Ascending aorta (tissue), 2 donors: ENCODE results near the gene FAM81A. TPM values are rescaled to one million over a fixed set of nuclear protein-coding genes. Genes with fewer than 3 reads are reported as not detected.

Experiments
- DNase-seq, 2 donors: peaks; one replicate each; pipeline ENCODE4 v3.0.0-alpha.2; 2019; ENCODE audit warnings: low spot score in 2 of 2
- H3K27ac ChIP-seq, 2 donors: fragments of 200-600 bp; sonication (generic); one replicate each; pipeline ENCODE4 v1.5.1; 2016 to 2017; ENCODE audit warnings: mild to moderate bottlenecking in 1 of 2
- H3K27me3 ChIP-seq: fragments of 200-600 bp; sonication (generic); one replicate; pipeline ENCODE4 v1.5.1; 2017
- H3K36me3 ChIP-seq, 2 donors: fragments of 200-600 bp; sonication (generic); one replicate each; pipeline ENCODE4 v1.5.1; 2016
- H3K4me1 ChIP-seq, 2 donors: fragments of 200-600 bp; sonication (generic); one replicate each; pipeline ENCODE4 v1.5.1; 2016 to 2017; ENCODE audit warnings: mild to moderate bottlenecking in 1 of 2
- H3K4me3 ChIP-seq, 2 donors: fragments of 200-600 bp; sonication (generic); one replicate each; pipeline ENCODE4 v1.5.1; 2016 to 2017; ENCODE audit warnings: mild to moderate bottlenecking in 1 of 2
- H3K9me3 ChIP-seq, 2 donors: fragments of 200-600 bp; sonication (generic); one replicate each; pipeline ENCODE4 v1.5.1; 2016
- intact Hi-C: fragments of 100-400 bp; cut with DNase I; formaldehyde crosslinking; loops from one replicate; pipeline ENCODE4 v1.15.1; 2023
- total RNA-seq: library from RNA; depleted of rRNA; stranded (reverse); fragments of >200 nt; gene quantifications from one replicate; pipeline ENCODE4 v1.1.0, GENCODE V29; 2016
- TF ChIP-seq, protein P1 (sequence below), 3 experiments: fragments of 200-600 bp in 2 of 3; fragments of 450-650 bp in 1 of 3; sonication (generic) in 2 of 3; IDR thresholded peaks; one replicate each; pipeline ENCODE4 v1.5.1; 2016 to 2019; ENCODE audit warnings: antibody characterized with exemption in 3 of 3, mild to moderate bottlenecking in 1 of 3, moderate library complexity in 1 of 3

FAM81A gene
- total RNA-seq, 1 donor from 2014 or later, result not detected

DNA sequence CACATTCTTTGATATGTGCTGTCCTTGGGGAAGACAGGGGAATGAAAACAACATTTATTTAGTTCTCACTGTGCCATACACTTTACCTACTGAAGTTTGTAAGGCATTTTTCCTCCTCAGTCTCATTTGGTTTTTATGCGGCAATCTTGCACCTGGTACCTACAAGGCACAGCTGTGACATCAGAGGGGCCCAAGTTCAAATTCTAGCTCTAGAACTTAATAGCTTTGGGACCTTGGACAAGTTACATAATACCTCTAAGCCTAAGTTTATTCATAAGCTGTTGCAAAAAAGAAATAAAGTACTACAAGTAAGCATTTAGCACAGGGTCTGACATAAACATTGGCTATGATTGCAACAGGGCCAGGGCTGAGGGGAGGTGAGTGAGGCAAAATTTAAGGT is 5.6 kb upstream of the FAM81A start:
- no peaks in the 10 kb centered on the region for H3K36me3 ChIP-seq
- H3K4me1 ChIP-seq, result peaks cover 0 to 7% of the 10 kb centered on the region in 2 donors
- TF ChIP-seq, protein P1, sequence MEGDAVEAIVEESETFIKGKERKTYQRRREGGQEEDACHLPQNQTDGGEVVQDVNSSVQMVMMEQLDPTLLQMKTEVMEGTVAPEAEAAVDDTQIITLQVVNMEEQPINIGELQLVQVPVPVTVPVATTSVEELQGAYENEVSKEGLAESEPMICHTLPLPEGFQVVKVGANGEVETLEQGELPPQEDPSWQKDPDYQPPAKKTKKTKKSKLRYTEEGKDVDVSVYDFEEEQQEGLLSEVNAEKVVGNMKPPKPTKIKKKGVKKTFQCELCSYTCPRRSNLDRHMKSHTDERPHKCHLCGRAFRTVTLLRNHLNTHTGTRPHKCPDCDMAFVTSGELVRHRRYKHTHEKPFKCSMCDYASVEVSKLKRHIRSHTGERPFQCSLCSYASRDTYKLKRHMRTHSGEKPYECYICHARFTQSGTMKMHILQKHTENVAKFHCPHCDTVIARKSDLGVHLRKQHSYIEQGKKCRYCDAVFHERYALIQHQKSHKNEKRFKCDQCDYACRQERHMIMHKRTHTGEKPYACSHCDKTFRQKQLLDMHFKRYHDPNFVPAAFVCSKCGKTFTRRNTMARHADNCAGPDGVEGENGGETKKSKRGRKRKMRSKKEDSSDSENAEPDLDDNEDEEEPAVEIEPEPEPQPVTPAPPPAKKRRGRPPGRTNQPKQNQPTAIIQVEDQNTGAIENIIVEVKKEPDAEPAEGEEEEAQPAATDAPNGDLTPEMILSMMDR (IDR thresholded peaks at IDR 0.05), result no peak
- intact Hi-C loops, result no loop called here
- peaks cover 0 to 6% of the 10 kb centered on the region in 2 donors for H3K9me3 ChIP-seq
- DNase-seq, result no peak
- H3K4me3 ChIP-seq, result no peak overlapping the region
- H3K27me3 ChIP-seq, result no peaks in the 10 kb centered on the region
- H3K27ac ChIP-seq, result no peak overlapping the region

DNA sequence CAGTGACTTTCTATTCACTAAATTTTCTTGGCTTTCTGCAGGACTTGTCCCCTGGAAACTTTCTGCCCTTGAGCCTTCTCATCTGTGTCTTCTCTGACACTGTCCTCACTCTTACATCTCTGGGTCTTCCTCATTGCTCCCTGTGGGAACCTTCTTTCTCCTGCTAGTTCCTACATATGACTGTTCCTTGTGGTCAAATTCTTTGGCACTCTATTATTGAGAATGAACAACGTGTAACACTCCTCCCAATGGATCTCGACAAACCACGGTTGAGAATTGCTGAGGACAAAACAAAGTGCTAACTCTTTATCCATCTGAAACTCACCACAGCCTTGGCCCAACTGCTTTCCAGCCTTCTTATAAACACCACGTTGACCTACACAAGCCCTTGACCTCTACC is 3.5 kb upstream of the FAM81A start:
- intact Hi-C loops, result no loop called here
- no peaks in the 10 kb centered on the region for H3K9me3 ChIP-seq

DNA sequence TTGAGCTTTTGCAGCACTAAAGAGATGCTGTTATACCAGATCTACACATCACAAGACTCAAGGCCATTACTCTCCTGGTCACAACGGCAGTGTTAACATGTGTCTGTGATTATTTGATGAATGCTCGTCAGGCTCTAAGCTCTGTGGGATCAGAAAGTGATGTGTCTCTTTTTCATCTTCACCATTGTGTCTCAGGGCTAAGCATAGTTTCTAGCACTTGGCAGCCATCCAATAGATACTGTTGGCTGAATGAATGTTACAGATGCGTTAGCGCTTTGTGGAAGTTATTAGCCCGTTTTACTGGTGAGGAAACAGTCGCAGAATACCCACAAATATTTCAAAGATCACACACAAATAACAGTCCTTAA is 1.2 kb upstream of the FAM81A start:
- Histone ChIP-seq H3K27me3 (no peaks in the 10 kb centered on the region), H3K4me1 (peaks cover 0 to 12% of the 10 kb centered on the region in 2 donors), H3K9me3 (no peaks in the 10 kb centered on the region), H3K27ac (no peak overlapping the region), H3K36me3 (no peaks in the 10 kb centered on the region), H3K4me3 (peak overlapping the region; percentile 53 to 68)
- TF ChIP-seq, protein P1 (IDR thresholded peaks at IDR 0.05), result no peak
- intact Hi-C loops, result loop anchor here (2.0 to 5.0 kb wide), 3 partner anchors 144 to 449 kb away; partner anchors contain the start of gene RNF111
- no peak for DNase-seq

More for the DNA sequence above, 3.5 kb upstream of the FAM81A start:
- Histone ChIP-seq H3K36me3 (no peaks in the 10 kb centered on the region), H3K4me3 (no peak overlapping the region), H3K27ac (no peak overlapping the region), H3K4me1 (peaks cover 0 to 12% of the 10 kb centered on the region in 2 donors), H3K27me3 (no peaks in the 10 kb centered on the region)
- TF ChIP-seq, protein P1 (IDR thresholded peaks at IDR 0.05), result no peak
- DNase-seq, result no peak

DNA sequence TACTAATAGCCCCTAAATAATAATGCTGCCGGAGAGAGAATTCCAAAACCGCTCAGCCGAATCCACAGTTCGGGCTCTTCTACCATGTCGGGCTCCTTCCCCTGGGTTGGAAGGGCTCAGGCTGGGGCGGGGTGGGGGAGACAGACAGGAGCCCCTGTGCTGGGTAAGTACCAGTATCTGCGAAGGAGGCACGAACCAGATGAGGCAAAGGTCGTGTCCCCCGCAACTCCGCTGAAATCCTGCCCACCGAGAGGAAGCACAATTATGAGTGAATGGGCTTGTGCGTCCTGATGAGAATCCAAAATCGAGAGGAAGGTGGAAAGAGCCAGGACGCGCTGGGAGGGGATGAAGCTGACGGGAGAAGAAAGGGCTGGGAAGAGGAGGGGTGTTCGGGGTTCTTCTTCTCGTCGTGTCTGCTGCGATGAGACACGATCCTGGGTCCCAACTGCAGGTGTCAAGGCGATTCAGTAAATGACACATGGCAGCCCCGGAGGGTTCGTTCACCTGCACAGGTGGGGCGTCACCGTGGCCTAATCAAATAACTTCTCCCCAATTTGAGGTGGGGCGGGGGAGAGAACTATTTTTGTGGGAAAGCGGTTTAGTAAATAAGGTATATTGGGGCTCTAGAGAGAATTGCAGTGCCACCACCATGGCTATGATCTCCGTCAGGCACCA is 707 bp upstream of the FAM81A start:
- Histone ChIP-seq H3K27ac (peak overlapping the region in 1 of 2 donors; percentile 15), H3K4me3 (peak overlapping the region; percentile 53 to 68), H3K27me3 (no peaks in the 10 kb centered on the region), H3K36me3 (no peaks in the 10 kb centered on the region), H3K9me3 (no peaks in the 10 kb centered on the region), H3K4me1 (peaks cover 0 to 12% of the 10 kb centered on the region in 2 donors)
- TF ChIP-seq, protein P1 (IDR thresholded peaks at IDR 0.05), result no peak
- intact Hi-C loops, result loop anchor here (2.0 to 5.0 kb wide), 3 partner anchors 145 to 450 kb away; partner anchors contain the start of gene RNF111
- DNase-seq, result no peak

DNA sequence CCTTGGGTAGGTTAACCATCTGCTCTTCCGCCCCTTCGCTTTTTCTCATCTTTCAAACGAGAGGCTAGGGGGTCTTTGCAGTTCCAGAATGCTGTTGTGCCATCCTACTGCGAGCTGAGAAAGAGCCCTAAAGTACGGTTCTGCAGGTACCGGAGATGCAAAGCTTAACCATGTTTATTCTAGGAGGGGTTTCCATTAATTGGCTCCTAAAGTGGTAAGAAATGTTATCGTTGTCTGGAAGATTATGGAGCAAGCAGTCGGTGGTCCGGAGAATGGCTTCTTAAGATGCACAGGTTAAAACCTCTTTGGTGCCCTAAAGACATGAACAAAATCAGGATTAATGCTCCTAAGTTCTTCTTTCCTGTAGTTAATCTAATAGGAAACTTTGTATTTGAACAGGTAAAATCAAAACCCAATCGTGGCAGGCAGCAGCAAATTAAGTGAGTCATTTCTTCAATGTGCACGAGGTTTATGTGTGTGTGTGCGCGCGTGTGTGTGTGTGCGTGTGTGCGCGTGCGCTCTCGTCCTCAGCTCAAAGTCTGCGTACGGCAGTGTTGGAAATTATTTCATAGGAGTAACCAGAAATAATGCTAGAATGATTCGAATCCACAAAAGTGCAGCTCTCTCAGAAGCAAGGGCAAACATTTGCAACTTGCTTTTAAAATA is 772 bp downstream of the FAM81A start:
- peaks cover 0 to 12% of the 10 kb centered on the region in 2 donors for H3K4me1 ChIP-seq
- H3K4me3 ChIP-seq, result peak overlapping the region; percentile 59 to 83
- no peaks in the 10 kb centered on the region for H3K27me3 ChIP-seq
- no peaks in the 10 kb centered on the region for H3K36me3 ChIP-seq
- TF ChIP-seq, protein P1 (IDR thresholded peaks at IDR 0.05), result no peak
- intact Hi-C loops, result loop anchor here (2.0 to 5.0 kb wide), 4 partner anchors 66 to 506 kb away; partner anchors contain the start of genes MYO1E, RNF111 and SLTM
- no peaks in the 10 kb centered on the region for H3K9me3 ChIP-seq
- no peak overlapping the region for H3K27ac ChIP-seq
- no peak for DNase-seq
